GM19023 (cell line): ENCODE results near the gene CDH5.
A peak's percentile ranks its signal among the peaks of the same experiment; 100 is the strongest.

Experiments used
- ATAC-seq: cut with Tn5 transposase; IDR thresholded peaks from one replicate; pipeline ENCODE4 v1.9.1; 2021; ENCODE audit warnings: mild to moderate bottlenecking, moderate library complexity; ENCODE audit not compliant: unreplicated experiment

The CDH5 gene

DNA sequence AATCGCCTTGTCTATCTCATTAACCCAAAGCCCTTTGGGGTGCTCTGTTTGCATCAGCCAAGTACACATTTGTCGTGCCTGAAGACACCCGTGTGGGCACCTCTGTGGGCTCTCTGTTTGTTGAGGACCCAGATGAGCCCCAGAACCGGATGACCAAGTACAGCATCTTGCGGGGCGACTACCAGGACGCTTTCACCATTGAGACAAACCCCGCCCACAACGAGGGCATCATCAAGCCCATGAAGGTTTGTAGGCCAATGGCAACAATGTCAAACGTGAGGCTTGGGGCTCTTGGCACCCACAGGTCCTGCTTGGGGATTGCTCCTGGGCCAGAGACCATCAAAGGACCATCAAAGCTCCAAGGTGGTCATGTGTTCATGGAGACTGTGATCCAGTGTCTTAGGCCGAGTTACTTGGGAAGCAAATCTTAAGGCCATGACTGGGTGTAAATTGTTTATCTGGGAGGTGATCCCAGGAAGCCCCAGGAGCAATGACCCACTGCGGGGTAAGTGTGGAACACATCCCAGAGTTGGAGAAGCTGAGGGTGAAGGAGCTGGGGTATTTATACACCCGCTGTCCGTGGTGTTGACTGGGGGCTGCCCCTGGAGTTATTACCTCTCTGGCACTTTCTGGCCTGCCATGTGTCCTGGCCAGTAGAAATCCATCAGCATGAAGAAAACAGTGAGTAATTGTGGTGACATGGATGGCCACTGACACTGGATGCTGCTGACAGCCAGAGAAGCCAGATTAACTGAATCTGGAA lies 24.0 kb downstream of the CDH5 start:
- no peak for ATAC-seq

DNA sequence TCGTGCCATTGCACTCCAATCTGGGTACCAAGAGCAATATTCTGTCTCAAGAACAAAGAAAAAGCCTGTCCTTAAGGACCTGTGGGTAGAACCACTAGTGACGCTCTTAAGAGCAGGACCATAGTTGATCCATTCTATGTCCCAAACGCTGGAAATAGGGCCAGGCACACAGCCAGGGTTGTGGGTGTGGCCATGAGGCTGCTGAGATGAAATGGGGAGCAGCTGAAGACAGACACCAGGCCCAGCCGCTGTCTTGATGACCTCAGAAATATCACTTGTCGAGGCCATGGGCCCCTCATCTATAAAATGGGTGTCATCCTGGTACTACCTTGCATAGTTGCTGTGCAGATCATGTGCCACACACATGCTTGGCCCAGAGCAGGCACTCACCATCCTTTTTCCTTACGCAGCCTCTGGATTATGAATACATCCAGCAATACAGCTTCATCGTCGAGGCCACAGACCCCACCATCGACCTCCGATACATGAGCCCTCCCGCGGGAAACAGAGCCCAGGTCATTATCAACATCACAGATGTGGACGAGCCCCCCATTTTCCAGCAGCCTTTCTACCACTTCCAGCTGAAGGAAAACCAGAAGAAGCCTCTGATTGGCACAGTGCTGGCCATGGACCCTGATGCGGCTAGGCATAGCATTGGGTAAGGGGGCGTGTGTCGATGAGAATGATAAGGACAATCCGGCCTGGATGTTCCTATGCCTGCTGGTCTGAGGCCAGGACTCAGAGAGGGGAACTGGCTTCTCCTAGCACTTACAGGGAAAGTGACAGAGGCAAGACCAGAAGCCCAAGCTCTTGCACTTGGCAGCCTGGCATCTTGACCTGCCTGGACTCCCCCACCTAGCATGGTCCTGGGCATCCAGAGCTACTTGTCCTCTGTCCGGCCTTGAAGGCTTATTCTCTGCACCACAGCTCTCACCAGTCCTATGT lies 25.5 kb downstream of the CDH5 start:
- no peak for ATAC-seq

DNA sequence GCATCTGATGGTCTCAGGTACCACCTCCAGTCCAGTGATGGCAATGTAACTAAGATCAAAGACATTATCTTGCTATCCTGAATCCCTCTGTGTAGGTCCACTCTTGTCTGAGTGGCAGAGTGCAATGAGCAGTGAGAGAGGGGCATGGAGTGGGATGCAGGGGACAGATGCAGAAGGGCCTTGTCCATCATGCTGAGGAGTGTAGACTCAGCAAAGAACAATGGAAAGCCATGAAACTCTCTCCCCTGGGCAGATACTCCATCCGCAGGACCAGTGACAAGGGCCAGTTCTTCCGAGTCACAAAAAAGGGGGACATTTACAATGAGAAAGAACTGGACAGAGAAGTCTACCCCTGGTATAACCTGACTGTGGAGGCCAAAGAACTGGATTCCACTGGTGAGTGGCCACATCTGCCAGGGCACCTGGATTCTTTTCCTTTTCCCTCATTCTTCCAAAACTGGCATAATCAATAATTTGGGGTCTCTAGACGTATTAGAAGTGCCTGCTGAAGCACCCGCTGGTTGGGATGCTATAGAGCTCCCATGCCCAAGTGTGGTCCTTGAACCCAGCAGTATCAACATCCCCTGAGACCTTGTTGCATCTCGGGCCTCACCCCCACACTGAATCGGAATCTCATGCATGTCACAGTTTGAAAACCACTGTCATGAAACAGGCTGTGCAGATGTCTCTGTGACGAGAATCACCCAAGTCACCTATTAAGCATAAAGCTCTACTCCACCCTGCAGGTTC lies 29.5 kb downstream of the CDH5 start:
- ATAC-seq = no peak

DNA sequence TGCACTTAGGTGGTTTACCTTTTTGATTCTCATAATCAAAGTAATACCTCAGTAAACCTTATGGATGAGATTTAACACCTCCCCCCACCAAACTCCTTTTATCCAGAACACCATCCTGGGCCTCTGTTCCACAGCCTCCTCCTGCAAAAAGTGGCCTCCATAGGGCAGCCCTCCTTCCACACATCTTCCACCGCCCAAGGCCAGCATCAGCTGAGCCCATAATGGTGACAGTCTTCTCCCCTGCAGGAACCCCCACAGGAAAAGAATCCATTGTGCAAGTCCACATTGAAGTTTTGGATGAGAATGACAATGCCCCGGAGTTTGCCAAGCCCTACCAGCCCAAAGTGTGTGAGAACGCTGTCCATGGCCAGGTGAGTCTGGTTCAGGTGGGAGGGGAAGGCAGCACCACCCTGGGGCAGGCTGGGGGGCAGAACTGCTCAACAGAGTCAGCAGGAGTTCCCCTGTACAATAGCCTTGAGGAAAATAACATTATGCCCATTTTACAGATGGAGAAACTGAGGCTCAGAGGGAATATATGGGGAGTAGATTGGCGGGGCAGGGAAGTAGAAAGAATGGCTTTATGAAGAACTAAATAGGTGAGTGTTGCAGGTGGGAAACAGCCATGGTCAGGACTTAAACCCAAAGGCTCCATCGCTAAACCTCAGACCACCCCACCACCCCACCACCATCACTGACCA lies 31.4 kb downstream of the CDH5 start:
- no peak for ATAC-seq

DNA sequence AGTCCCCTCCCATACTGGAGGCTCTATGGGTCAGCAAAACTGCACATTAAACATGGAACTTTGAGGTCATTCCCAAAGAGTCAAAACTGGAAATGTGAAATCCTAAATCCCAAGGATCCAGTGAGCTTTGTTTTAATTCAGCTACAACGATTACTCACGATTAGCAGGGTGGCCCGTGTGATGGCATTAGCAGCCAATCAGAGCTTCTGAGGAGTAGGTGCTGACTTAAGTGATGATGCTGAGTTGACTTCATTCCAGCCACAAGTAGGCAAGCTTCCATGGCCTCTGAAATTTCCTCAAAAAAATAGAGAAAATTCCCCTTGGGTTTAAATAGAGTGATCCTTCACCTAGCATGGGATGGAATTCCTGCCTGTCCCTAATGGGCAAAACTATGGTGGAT lies 32.5 kb downstream of the CDH5 start:
- ATAC-seq = no peak

DNA sequence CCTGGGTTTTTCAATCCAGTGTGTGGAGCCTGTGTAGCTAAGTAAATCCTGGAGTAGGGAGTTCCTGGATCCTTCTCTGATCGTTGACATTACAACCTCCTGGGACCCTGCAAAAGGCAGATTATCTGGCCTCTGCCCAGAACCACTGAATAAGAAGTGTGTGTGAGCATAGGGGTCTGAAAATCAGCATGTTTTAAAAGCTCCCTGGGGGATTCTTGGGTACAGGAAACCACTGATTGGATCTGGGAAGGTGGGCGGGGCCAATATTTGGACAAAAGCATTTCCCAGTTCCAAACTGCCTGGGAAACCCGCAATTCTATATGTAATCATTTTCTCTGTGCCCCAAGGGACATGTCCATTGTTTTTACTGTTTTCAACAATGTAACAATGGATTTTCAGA lies 33.4 kb downstream of the CDH5 start:
- ATAC-seq = no peak

DNA sequence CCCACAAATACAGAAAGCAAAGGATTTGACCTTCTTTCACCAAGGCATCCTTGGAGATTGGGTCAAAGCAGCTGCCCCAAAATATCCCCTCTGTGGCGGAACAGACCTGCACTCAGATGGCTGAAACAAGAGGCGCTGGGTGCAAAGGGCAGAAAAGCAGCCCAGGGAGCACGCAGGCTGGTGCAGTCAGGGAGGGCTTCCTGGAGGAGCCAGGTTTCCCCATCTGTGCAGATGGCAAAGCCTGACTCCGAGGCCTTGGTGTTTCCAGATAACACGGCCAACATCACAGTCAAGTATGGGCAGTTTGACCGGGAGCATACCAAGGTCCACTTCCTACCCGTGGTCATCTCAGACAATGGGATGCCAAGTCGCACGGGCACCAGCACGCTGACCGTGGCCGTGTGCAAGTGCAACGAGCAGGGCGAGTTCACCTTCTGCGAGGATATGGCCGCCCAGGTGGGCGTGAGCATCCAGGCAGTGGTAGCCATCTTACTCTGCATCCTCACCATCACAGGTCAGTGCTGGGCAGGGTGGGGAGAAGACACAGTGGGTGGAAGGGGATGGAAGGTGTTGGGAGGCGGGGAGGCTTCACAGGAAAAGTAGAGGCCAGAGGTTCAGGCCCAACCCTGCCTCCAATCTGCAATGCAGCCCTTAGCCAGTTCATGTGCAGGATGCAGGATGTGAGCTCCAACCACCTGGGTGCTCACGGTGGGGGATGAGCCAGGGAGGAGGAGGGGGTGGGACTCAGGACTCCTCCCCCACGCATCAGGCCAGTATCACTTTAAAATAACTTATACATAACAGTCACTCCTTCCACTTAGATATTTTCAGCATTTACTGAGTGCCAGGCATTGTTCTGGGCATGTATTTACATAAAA lies 34.3 kb downstream of the CDH5 start:
- no peak for ATAC-seq

DNA sequence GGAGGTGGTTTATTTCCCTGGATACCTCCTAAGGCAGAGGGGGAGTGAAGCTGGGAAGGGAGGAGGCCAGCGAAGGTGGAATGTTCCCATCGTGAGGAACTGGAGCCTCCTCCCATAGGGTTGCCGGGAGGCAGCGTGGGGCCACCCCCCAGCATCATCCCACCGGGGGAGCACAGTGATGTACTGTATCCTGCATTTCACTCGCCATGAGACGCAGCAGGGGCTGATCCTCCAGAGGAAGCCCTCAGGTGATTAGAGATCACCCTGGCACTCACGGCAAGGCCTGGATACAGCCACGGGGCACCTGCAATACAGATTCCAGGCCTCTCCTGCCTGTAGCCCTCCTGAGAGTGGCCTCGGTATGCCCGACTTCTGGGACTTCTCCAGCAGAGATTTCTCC lies 35.1 kb downstream of the CDH5 start:
- no peak for ATAC-seq

DNA sequence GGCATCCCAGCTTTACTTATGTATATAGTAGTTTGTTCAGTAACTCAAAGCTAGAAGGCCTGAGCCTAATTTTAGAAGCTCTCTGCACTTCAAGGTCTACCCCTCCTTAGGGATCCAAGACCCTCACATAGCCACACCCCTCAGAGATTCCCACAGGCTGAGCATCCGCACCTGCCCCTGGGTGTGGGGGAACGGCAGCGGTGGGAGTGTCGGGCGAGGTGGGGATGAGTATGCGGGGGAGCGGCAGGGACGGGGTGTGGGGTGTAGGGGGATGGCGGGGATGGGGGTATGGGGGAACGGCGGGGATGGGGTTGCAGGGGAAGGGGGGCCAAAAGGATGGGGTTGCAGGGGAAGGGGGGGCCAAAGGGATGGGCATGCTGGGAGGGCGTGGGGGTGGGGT lies 35.7 kb downstream of the CDH5 start:
- no peak for ATAC-seq

DNA sequence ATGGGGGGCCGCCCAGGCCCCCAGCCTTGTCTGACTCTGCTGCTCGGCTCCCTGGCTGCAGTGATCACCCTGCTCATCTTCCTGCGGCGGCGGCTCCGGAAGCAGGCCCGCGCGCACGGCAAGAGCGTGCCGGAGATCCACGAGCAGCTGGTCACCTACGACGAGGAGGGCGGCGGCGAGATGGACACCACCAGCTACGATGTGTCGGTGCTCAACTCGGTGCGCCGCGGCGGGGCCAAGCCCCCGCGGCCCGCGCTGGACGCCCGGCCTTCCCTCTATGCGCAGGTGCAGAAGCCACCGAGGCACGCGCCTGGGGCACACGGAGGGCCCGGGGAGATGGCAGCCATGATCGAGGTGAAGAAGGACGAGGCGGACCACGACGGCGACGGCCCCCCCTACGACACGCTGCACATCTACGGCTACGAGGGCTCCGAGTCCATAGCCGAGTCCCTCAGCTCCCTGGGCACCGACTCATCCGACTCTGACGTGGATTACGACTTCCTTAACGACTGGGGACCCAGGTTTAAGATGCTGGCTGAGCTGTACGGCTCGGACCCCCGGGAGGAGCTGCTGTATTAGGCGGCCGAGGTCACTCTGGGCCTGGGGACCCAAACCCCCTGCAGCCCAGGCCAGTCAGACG lies 36.2 kb downstream of the CDH5 start:
- no peak for ATAC-seq

DNA sequence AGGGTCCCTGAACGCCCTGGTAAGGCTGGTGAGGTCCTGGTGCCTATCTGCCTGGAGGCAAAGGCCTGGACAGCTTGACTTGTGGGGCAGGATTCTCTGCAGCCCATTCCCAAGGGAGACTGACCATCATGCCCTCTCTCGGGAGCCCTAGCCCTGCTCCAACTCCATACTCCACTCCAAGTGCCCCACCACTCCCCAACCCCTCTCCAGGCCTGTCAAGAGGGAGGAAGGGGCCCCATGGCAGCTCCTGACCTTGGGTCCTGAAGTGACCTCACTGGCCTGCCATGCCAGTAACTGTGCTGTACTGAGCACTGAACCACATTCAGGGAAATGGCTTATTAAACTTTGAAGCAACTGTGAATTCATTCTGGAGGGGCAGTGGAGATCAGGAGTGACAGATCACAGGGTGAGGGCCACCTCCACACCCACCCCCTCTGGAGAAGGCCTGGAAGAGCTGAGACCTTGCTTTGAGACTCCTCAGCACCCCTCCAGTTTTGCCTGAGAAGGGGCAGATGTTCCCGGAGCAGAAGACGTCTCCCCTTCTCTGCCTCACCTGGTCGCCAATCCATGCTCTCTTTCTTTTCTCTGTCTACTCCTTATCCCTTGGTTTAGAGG lies 37.1 kb downstream of the CDH5 start:
- no peak for ATAC-seq

DNA sequence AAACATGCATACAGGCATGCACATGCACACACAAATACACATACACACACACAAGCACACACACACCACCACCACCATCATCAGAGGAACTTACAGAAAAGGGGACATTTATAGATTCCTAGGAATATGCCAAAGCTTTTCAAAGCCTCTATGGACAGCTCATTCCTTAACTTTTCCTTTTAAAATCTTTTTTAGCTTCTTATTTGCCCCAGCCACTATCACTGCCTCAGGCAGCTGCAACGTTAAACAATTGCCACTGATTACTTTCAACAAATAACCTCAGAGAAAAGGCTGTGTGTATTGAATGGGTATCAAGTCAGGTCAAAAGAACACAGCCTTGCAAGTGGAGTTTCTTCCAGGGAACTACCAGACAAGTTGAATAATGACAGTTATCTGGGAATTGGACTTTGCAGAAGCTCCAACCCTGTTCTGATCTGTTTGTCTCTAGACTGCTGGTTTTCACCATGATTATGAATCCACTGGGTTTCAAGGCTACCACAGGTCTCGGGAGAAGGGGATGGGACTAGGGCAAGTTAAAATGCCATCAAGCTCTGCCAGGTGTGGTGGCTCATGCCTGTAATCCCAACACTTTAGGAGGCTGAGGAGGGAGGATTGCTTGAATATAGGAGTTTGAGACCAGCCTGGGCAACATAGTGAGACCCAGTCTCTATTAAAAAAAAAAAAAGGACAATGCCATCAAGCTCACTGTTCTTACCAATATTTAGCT lies 38.7 kb downstream of the CDH5 start:
- no peak for ATAC-seq

DNA sequence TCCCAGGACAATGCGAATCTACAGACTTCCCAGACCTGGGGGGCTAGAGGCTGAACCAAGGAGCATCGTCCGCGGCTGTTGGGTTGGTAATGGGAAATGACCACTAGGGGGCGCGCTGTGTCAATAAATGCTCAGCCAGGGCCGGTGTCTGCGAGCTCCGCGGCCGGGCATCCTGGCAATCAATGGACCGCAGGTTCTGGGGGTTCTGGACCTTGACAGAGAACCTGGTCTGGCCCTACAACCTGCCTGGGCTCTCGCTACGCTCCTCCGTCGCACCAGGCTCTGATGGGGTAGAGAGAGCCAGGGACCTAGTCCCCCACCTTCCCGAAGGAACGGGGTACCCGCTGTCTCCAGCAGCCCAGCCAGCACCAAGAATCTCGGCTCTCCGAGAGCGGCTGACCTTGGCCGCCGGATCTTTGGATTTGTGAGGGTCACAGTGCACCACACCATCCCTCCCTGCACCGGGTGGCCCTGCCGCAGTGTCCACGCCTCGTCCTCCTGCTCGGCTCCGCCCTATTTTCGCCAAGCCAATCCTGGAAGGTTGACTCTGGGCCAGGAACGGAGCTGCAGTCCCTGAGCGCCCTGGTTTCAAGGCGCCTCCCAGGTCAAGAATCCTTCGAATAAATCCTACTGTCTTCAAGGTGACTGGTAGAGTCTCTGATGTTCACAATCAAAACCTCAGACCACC lies 40.2 kb downstream of the CDH5 start:
- ATAC-seq = peak; percentile 93

DNA sequence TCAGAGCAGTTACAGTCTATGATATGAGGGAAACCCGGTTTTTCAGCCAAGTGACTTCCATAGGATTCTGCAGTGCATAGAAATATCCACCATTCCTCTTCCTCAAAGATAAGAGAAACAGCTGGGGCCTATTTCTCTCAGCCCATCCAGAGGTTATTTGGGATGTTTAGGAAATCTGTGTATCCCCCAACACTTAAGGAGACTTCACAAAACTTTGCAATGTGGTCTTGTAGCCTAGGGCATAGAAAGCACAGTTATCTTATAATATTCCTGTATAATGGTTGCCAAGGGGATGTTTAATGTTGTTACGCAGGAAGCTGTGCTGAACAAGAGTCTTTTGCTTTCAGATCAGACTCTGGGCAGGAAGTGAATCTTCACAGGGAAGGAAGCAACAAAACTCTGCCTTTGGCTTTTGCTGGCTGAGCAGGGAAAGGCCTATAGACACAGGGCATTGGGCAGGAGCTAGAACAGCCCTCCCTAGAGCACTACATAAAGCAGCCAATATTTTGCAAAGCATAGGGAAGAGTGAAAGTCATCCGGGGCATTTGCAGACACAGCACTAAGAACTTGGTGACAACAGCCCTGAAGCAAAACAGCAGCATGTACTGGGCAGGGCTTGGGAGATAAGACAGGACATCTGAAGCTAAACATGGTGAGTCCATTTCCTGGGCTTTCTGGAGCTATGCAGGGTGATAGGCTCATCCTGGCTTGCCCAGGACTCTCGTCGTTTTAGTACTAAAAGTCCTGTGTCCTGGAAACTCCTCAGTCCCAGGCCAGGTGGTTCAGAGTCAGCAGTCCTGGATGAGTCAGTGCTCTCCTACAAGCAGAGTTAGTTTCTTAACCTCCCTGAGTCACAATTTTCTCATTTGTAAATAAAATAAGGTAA lies 41.9 kb downstream of the CDH5 start:
- ATAC-seq = no peak

GRCh38 chr16:66409156-66409555 lies 42.7 kb downstream of the CDH5 start:
- no peak for ATAC-seq

DNA sequence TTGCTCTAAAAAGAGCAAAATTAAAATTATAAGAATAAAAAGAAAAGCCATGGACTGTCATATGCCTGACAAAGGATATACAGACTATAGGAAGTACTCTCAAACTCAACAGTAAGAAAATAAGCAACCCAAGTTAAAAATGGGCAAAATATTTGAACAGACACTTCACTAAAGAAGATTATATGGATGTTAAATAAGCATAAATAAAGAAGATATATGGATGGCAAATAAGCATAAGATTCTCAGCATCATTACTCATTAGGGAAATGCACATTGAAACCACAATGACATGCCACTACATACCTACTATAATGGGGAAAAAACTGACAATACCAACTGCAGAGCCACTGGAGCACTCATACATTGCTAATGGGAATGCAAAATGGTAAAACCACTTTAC lies 45.7 kb downstream of the CDH5 start:
- ATAC-seq = no peak

DNA sequence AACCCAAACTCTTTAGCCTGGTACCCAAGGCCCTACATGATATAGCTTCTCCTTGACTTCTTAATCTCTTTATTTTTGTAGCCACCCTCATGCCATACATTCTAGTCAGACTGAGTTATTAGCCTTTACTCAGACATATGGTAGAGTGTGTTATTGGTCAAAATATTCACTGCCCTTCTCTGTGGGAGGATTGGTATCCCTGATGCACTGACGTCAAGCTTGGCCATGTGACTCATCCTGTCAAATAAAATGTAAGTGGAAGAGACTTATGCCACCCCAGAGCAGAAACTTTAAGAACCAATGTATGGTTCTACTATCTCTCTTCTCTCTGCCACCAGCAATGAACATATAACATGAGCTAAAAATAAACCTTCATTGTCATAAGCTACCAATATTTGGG lies 48.4 kb downstream of the CDH5 start:
- ATAC-seq = no peak
